ENCODE measurements around the gene NADSYN1.
"Not testable (repeated sequence)": the region's sequence is repeated elsewhere in the genome, so short reads cannot be mapped to it uniquely, and the experiment has no call there.

DNA sequence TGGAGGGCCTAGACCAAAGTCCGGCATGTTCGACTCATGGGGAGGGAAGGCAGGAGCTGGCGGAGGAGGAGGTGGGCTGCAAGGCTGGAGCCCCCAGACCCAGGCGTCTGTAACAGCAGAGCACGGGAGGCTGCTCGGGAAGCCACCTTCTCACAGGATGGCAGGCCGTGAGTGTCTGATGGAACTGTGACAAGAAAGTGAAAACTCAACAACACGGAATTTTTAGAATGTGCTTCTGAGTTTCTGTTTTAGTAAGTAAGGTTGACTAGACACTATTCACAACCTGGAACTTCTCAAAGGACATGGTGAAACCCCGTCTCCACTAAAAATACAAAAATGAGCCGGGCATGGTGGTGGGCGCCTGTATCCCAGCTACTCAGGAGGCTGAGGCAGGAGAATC, 87.0 kb downstream of the NADSYN1 start:
- TF ChIP-seq, protein P1, sequence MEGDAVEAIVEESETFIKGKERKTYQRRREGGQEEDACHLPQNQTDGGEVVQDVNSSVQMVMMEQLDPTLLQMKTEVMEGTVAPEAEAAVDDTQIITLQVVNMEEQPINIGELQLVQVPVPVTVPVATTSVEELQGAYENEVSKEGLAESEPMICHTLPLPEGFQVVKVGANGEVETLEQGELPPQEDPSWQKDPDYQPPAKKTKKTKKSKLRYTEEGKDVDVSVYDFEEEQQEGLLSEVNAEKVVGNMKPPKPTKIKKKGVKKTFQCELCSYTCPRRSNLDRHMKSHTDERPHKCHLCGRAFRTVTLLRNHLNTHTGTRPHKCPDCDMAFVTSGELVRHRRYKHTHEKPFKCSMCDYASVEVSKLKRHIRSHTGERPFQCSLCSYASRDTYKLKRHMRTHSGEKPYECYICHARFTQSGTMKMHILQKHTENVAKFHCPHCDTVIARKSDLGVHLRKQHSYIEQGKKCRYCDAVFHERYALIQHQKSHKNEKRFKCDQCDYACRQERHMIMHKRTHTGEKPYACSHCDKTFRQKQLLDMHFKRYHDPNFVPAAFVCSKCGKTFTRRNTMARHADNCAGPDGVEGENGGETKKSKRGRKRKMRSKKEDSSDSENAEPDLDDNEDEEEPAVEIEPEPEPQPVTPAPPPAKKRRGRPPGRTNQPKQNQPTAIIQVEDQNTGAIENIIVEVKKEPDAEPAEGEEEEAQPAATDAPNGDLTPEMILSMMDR (IDR thresholded peaks at IDR 0.05; ENCODE audit: insufficient read depth, low read length, poor library complexity, severe bottlenecking), result not testable (repeated sequence)
- not testable (repeated sequence) for TF ChIP-seq EZH2phosphoT487 (conservative IDR thresholded peaks at IDR 0.05; ENCODE audit: low read length)

Data from SU-DHL-6 (cell line).